GM18870 (cell line): ENCODE results near the gene NBPF3.
"Not testable (repeated sequence)": the region's sequence is repeated elsewhere in the genome, so short reads cannot be mapped to it uniquely, and the experiment has no call there.

Experiments
- ATAC-seq: cut with Tn5 transposase; IDR thresholded peaks from one replicate; pipeline ENCODE4 v1.9.1; 2021; ENCODE audit warnings: moderate library complexity; ENCODE audit not compliant: unreplicated experiment

The NBPF3 gene

DNA sequence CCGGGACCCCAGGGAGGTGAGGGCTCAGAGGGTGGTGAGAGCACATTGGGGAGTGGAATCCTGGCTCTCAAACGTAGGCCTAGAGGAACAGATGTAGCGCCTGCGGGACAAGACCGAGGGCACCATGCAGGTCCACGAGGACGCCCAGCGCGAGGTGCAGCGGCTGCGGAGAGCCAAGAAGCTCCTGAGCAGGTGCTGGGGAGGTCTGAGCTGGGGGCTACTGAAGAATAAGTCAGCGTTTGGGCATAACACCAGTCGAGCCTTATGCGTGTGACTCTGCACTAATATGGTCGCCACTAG lies 2.6 kb upstream of the NBPF3 start:
- ATAC-seq, result no peak

DNA sequence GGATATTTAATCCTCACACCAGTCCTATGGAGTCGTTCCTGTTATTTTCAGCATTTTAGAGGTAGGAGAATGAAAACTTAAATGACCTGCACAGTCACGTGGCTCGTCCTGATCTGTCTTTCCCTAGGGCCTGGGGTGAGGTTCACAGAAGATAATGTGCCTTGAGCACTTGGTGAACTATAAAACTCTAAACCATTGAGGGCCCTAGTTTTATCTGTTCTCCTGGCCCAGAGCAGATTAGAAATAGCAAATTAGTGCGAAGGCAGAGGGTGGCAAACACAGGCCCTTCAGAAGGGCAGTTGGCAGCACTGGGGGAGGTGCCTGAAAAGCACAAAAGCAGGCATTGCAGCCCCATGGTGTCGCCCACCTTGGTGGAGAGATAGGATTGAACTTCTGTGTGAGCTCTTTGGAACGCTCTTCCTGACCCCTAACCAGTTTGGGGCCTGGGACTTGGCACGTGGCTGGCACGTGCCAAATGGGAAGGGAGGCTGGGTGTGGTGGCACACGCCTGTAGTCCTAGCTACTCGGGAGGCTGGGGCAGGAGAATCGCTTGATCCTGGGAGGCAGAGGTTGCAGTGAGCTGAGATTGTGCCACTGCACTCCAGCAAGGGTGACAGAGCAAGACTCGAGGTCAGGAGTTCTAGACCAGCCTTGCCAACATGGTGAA lies 1.2 kb upstream of the NBPF3 start:
- ATAC-seq, result not testable (repeated sequence)

DNA sequence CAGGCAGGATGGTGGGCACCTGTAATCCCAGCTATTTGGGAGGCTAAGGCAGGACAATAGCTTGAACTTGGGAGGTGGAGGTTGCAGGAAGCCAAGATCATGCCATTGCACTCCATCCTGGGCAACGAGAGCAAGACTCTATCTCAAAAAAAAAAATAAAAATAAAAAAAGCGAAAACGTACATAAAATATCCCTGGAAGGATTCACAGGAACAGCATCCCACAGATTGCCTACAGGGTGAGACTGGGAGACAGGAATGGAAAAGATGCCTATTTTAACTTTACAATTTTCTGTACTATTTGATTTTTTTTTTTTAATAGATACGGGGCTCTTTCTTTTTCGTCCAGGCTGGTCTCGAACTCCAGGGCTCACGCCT lies 604 bp upstream of the NBPF3 start:
- ATAC-seq, result no peak

DNA sequence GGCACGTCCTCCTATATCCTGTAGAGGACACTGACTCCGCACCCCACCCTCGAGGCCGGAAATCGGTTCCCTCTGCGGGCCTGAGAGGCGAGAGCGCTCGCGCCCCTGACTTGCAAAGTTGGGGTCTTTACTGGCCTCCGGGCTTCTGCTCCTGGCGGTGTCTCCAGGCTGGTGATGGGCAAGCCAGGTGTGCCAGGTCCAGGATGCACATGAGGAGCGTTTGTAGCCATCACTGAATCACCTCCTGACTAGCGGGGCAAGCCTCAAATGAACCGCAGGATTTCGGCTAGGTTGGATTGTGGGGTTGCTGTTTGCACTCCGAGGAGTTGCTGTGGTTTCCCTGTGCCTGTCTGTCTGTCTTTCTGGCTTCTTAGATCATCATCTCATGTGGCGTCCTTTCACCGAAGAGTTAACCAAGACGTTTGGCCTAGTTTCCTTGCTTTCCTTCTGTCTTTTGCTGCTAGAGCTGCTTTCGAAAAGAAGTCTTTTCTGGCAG lies 741 bp downstream of the NBPF3 start:
- ATAC-seq, result not testable (repeated sequence)

DNA sequence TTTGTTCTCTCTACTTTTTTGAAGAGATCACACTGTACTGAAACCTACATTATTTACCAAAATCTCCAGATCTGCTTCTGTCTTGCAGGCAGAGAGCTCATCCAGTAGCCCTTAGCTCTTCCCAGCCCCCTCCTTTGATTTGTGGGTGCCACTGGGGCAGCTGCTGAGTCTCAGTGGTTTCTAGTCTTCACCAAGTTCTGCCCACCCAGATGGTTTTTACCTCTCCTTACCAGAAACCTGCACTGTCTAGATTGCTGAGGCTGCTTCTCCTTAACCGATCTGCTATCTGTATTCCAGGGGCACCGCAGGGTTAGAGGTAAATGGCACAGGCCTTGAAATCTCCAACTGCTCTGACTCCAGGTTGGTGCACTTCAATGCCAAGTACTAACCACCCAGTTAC lies 6.7 kb downstream of the NBPF3 start:
- ATAC-seq, result not testable (repeated sequence)

DNA sequence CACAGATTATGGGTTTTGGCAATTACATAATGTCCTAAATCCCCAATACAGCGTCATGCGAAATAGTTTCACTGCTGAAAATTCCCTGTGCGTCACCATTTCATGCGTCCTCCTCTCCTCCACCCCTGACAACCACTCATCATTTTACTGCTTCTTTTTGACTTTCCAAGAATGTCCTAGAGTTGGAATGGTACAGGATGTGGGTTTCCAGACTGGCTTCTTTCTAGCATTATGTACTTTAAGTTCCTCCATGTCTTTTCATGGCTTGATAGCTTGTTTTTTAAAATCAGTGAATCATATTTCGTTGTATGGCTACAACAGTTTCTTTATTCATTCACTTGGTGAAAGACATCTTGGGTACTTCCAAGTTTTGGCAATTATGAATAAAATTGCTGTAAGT lies 7.4 kb downstream of the NBPF3 start:
- no peak for ATAC-seq

DNA sequence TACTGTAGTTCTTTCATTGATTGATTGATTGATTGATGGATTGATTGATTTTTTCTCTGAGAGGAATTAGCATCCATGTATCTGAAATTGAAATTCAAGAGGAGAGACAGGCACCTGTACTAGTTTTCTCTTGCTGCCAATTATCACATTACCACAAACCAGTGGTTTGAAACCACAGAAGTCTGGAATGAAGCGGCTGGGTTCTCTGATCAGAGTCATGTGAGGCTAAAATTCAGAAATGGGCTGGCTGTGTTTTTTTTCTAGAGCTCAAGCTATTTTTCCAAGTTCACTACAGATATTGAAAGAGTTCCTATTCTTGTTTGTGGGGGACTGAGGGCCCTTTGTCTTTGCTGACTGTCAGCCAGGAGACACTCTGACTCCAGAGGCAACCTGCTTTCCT lies 10.0 kb downstream of the NBPF3 start:
- ATAC-seq, result no peak

DNA sequence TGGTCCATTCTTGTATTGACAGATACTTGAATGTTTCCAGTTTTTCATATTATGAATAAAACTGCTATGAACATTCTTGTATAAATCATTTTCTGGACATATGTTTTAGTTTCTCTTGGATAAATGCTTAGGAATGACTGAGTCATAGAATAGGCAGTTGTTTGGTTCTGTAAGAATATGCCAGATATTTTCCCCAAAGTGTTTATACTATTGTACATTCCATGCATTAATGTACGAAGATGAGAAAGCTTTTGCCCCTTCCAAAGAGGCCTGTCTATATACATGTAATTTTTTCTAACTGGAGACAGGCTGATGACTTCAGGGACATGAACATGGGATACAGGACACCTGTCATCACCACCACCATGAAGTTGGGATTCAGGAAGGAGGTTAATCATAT lies 11.3 kb downstream of the NBPF3 start:
- ATAC-seq, result no peak

DNA sequence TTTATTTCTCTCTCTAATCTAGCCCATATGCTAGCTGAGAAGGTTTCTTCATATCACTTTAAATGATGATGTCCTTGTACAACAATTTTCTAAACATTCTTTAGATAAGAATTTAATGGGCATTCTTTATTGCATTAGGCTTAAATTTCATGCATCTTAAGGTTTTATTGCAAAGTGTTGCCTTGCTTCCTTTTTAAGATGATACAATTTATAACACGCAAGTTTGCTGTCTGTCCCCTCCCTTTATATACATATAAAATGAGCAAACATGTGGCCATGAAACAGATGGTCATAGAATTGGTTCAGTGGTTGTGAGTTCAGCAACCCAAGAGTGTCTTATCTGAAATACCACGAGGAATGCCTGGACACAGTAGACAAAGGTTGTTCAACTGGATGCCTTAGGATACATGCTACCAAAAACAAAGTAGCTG lies 12.1 kb downstream of the NBPF3 start:
- no peak for ATAC-seq

DNA sequence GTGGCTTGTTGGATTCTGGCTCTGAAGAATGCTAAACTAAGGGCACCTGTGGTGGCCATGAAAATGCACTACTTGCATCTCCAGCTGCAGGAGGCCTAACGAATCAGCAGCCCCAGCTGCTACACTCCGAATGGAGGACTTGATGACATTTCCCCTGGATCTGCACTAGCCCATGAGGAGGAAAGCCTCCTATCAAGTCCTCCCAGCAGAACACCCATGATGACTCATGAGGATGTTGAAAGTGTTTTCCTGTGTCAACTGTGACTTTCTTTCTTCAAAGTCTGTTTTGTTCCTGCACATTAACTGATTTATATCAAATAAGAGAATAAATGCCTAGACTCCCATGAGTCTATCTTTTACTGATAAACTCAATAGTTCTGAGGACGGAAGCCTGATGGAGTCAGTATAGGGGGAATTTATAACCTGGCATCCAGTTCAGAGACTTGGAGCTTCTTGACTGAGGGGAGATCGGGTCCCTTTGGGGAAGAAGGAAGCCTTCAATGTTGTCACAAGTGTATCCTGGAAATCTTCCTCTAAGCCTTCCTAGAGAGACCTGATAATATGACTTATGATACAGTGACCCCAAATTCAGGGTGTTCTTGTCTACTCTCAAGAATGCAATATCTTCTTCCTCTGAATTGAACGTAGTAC lies 14.2 kb downstream of the NBPF3 start:
- not testable (repeated sequence) for ATAC-seq

DNA sequence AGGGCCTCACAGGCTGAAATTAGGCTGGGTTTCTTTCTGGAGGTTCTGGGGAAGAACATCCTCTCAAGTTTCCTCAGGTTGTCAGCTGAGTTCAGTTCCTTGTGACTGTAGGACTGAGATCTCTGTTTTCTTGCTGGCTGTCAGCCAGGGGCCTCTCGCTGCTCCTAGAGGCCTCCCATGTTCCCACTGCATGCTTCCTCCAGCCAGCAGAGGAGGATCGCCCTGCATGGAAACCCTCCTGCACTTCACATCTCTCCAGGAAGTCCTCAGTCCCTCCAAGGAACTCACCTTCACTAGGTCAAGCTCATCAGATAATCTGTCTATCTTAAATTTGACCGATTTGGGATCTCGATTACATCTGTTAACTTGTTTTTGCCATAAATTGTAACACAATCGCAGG lies 15.0 kb downstream of the NBPF3 start:
- not testable (repeated sequence) for ATAC-seq

DNA sequence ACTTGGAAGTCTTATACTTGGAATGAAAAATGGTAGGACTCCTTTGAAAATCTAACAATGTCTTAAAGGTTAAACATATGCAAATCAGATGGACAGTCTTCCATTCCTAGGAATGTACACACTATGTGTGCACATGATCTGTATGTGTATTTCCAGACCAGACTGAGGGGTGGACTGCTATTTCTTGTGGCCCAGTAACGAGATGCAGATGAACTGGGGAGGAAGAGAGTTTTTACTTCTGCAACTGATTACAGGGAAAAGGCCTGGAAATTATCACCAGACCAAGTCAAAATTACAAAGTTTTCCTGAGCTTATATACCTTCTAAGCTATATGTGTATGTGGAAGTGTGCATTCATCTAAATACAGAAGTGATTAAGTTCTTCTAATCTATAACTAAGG lies 17.7 kb downstream of the NBPF3 start:
- no peak for ATAC-seq

DNA sequence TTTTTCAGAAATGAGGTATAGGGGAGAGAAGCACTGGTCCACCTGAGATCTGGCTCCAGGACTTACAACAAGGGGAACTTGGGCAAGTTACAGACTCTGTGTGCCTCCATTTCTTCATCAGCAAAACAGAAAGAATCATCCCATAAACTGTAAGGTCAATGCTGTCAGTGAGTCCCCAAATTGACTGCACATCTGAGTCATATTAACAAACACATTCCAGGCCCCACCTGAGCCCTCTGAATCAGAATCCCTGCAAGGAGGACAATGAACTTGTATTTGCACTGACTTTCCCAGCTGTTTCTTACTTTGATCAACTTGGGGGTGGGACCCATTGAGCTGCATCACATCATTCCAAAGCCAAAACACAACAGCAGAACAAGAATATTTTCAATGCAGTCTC lies 25.2 kb downstream of the NBPF3 start:
- ATAC-seq, result not testable (repeated sequence)

DNA sequence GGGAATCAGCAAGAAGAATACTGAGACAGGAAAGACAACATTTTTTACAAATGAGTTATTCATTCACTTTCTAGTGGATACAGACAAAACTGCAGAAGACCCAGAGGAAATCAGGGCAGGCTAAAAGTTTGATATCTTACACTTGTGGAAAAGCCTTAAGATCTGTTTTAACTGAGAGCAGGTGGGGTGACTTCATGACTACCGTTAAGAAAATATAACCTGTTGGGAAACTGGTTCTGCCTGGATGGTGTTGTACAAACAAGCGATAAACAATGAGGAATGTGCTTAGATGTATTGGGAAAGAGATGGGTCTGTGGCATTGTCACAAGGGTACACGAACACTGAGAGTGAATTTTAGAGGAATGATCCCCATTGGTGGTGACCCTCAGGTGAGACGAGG lies 28.0 kb downstream of the NBPF3 start:
- ATAC-seq, result not testable (repeated sequence)

DNA sequence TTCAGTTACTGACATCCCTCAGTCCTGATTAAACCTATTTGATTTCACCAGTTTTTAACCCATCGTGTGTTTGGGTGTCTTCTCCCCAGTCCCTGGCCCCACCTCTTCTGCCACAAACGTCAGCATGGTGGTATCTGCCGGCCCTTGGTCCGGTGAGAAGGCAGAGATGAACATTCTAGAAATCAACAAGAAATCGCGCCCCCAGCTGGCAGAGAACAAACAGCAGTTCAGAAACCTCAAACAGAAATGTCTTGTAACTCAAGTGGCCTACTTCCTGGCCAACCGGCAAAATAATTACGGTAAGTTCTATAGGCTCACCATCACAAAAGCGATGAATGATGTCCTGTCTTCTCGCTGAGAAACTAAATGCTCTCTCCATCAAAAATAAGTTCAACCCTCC lies 28.7 kb downstream of the NBPF3 start:
- ATAC-seq, result no peak

DNA sequence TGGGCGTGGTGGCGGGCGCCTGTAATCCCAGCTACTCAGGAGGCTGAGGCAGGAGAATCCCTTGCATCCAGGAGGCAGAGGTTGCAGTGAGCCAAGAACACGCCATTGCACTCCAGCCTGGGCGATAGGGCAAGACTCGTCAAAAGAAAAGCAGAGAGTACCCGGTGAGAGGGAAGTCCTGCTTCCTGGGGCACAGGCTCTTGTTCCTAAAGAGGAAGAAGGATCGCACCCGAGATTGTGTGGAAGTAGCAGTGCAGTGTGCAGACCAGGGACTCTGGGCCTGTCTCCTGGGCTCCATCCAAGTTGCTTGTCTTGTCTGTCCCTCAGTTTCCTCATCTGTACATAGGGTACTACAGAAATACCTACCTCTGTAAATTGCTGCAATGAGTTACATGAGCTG lies 29.6 kb downstream of the NBPF3 start:
- no peak for ATAC-seq

DNA sequence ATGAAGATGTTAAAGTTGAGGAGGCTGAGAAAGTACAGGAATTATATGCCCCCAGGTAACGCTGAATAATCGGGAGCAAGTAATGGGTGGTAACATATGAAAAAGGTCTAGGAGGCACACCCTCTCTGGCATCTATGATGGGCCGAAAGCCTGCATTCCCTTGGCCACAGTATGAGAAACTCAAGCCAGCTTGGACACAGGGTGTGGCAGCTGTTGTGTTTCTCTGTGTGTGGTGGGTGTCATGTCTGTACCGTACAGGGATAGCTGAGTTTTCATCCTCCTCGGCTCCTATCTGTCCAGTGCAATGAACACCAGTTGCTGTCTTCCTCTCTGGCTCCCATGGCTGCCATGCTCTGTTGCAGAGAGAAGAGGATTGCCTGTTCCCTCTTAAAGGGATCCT lies 32.9 kb downstream of the NBPF3 start:
- no peak for ATAC-seq

DNA sequence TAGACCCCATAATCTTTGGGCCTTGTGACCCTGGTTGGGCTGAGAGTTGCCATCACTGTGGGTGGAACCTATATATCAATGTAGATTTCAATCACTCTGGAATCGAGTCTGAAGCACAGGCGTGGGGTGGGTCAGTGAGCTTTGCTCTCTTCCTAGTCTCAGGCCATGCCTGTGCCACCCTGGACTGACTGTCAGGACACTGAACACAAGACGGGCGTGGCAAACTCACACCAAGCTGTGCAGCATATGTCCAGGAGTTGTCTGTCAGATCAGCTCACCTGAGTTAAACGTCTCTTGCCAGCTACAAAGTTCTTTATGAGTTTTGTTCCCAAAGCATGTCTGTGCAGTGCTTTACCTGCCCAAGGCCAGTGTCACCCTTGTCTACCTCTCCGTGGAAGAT lies 38.4 kb downstream of the NBPF3 start:
- ATAC-seq, result no peak

DNA sequence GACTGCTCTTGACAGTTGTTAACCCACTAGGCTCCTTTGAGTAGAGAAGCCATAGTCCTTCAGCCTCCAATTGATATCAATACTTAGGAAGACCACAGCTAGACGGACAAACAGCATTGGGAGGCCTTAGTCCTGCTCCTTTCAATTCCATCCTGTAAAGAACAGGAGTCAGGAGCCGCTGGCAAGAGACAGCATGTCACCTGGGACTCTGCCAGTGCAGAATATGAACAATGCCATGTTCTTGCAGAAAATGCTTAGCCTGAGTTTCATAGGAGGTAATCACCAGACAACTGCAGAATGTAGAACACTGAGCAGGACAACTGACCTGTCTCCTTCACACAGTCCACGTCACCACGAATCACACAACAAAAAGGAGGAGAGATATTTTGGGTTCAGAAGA lies 43.9 kb downstream of the NBPF3 start:
- not testable (repeated sequence) for ATAC-seq

DNA sequence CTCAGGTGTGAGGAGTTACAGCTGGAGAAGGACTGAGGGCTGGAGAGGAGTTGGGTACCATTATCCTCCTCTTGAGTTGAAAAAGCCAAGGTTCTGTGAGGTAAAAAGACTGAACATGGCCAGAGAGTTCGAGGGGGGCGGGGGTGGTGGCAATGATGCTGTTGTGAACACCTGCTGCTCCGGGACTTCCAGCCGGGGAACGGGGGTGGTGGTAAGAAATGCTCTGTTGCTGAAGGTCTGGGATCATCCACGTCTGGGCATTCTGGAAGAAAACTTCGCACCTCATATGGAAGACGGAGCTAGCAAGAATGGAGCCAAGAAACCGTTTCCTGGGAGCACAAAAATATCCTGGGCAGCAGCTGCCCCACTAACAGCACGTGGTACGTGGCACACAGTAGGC lies 49.2 kb downstream of the NBPF3 start:
- ATAC-seq, result no peak

DNA sequence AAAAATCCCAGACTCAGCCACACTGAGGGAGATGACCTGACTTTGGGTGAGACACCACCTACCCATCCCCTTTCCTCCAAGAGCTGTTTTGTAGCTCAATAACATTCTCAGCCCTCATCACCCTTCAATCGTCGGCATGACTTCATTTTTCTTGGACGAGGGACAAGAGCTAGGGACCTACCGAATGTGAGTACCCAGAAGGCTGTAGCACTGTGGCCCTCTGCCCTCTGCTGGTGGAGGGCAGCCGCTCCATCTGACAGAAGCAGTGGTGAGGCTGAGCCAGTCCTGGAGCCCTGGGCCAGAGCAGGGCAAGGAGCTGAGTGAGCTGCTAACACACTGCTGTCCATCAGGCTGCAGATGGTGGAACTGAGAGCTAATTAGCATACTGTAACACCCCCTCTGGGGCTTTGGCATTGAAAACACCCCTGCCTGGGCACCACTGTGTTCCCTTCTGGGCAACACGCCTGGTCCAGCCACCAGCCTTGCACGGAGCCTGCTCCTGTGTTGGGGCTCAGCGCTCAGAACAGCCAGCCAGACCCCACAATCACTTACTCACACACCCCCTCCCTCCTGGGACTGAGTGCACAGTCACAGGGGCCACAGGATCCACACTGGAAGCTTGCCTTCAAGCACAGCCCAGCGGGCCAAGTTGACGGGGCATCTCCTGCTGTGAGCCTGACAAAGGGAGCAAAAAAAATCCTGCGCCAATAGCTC lies 51.0 kb downstream of the NBPF3 start:
- ATAC-seq, result no peak
